Gastrocnemius medialis (tissue), 4 donors: ENCODE results near the gene USP5. TPM values are rescaled to one million over a fixed set of nuclear protein-coding genes. Genes with fewer than 3 reads are reported as not detected.
A peak's percentile ranks its signal among the peaks of the same experiment; 100 is the strongest.

ENCODE experiments used
- ATAC-seq, 2 donors: fragments of 150-250 bp; one replicate each; pipeline ENCODE4 v1.9.1; 2016
- DNase-seq, 2 donors: peaks; one replicate each; pipeline ENCODE4 v3.0.0-alpha.2; 2019
- H3K27ac ChIP-seq, 4 donors: fragments of 200-600 bp; sonication (generic); 1 replicate in 1 of 4; 2 replicates in 3 of 4; pipeline ENCODE4 v1.5.1; 2016 to 2018; ENCODE audit warnings: mild to moderate bottlenecking in 2 of 4, moderate library complexity in 1 of 4
- H3K27me3 ChIP-seq, 3 donors: fragments of 200-600 bp; sonication (generic) in 2 of 3; 1 replicate in 1 of 3; 2 replicates in 2 of 3; pipeline versions ENCODE4 v1.5.1 to v1.6.0; 2016 to 2019; ENCODE audit warnings: mild to moderate bottlenecking in 1 of 3, moderate library complexity in 1 of 3
- H3K36me3 ChIP-seq, 2 donors: fragments of 200-600 bp; sonication (generic) in 1 of 2; one replicate each; pipeline ENCODE4 v1.5.1; 2017 to 2018
- H3K4me1 ChIP-seq, 2 donors: fragments of 200-600 bp; sonication (generic) in 1 of 2; one replicate each; pipeline ENCODE4 v1.5.1; 2016 to 2017; ENCODE audit warnings: mild to moderate bottlenecking in 2 of 2
- H3K4me3 ChIP-seq, 4 donors: fragments of 200-600 bp; sonication (generic) in 3 of 4; 1 replicate in 1 of 4; 2 replicates in 3 of 4; pipeline ENCODE4 v1.5.1; 2016 to 2019; ENCODE audit warnings: mild to moderate bottlenecking in 2 of 4
- H3K9me3 ChIP-seq, 3 donors: fragments of 200-600 bp; sonication (generic) in 2 of 3; 1 replicate in 1 of 3; 2 replicates in 2 of 3; pipeline ENCODE4 v1.5.1; 2016 to 2019
- POLR2A ChIP-seq, 2 donors: fragments of 450-650 bp; IDR thresholded peaks; one replicate each; pipeline ENCODE4 v1.6.1; 2017; ENCODE audit warnings: antibody characterized with exemption in 2 of 2, mild to moderate bottlenecking in 2 of 2, moderate library complexity in 2 of 2
- in situ Hi-C, 4 donors: fragments of 200-750 bp; cut with MboI; loops; one replicate each; pipeline versions ENCODE4 v1.15.0 to v1.8.0; 2017; ENCODE audit warnings: low sequenced_read_pairs in 4 of 4
- intact Hi-C: fragments of 100-400 bp; cut with DNase I; formaldehyde crosslinking; loops from one replicate; pipeline ENCODE4 v1.15.1; 2023; ENCODE audit warnings: low total_unique reads
- total RNA-seq, 4 donors: library from RNA; depleted of rRNA; stranded (reverse); fragments of >200 nt; gene quantifications; one replicate each; pipeline versions ENCODE4 v1.1.0 to v1.2.3, GENCODE V29; 2016
- TF ChIP-seq, protein P1 (sequence below), 5 experiments: fragments of 450-650 bp in 3 of 5; fragments of 200-600 bp in 2 of 5; sonication (generic) in 2 of 5; IDR thresholded peaks in 4 of 5; conservative IDR thresholded peaks in 1 of 5; 1 replicate in 4 of 5; 2 replicates in 1 of 5; pipeline ENCODE4 v1.5.1; 2016 to 2019; ENCODE audit warnings: antibody characterized with exemption in 5 of 5, mild to moderate bottlenecking in 3 of 5, moderate library complexity in 3 of 5

Gene USP5
- total RNA-seq, 4 donors from 2014 or later, result 66.4 to 120 (median 74.1) TPM

DNA sequence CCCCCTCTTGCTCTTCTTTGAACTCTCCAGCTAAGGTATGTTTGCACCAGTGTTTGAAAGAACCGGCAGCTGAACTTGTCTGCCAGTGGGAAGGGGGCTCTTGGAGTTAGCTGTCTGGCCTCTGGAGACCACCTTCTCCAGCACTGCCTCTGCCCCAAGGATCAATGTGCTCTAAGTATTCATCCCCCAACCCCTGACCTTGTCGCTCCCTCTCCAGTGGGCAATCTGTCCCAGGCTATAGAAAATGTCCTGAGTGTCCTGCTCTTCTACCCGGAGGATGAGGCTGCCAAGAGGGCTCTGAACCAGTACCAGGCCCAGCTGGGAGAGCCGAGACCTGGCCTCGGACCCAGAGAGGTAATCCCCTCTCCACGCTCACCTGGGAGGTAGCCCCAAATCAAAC is 21.0 kb upstream of the USP5 start:
- H3K4me1 ChIP-seq, result peaks cover 3 to 11% of the 10 kb centered on the region in 2 donors
- in situ Hi-C loops, result no loop called here
- H3K27ac ChIP-seq, result no peak overlapping the region
- DNase-seq, result no peak
- no peaks in the 10 kb centered on the region for H3K9me3 ChIP-seq
- intact Hi-C loops, result no loop called here
- no peak overlapping the region for H3K4me3 ChIP-seq
- ATAC-seq, result no peak
- TF ChIP-seq, protein P1, sequence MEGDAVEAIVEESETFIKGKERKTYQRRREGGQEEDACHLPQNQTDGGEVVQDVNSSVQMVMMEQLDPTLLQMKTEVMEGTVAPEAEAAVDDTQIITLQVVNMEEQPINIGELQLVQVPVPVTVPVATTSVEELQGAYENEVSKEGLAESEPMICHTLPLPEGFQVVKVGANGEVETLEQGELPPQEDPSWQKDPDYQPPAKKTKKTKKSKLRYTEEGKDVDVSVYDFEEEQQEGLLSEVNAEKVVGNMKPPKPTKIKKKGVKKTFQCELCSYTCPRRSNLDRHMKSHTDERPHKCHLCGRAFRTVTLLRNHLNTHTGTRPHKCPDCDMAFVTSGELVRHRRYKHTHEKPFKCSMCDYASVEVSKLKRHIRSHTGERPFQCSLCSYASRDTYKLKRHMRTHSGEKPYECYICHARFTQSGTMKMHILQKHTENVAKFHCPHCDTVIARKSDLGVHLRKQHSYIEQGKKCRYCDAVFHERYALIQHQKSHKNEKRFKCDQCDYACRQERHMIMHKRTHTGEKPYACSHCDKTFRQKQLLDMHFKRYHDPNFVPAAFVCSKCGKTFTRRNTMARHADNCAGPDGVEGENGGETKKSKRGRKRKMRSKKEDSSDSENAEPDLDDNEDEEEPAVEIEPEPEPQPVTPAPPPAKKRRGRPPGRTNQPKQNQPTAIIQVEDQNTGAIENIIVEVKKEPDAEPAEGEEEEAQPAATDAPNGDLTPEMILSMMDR (IDR thresholded peaks at IDR 0.05 in 4 of 5, conservative IDR thresholded peaks at IDR 0.05 in 1 of 5), result no peak
- TF ChIP-seq POLR2A (IDR thresholded peaks at IDR 0.05), result no peak
- H3K27me3 ChIP-seq, result peaks cover 13 to 36% (median 24%) of the 10 kb centered on the region in 3 donors
- H3K36me3 ChIP-seq, result no peaks in the 10 kb centered on the region

DNA sequence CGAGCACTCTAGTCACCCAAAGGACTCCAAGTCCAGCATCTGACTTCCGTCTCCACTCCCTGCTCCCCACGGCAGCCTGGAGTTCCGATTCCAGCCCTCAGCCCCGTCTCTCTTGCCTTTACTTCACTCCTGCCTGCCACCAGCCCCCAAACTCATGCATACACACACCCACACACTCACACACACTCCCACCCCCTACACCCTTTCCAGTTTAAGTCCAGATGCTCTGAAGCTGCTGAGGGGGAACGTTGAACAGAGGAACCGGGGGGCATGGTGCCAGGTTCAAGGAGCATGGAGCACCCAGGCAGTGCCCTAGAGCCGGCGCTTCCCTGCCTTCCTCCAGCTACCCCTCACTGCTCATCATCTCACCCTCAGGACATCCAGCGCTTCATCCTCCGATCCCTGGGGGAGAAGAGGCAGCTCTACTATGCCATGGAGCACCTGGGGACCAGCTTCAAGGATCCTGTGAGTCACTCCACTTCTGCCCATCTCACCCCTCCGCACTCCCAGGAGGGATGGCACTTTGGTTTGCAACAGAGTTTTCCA is 20.4 kb upstream of the USP5 start:
- no peaks in the 10 kb centered on the region for H3K36me3 ChIP-seq
- H3K27ac ChIP-seq, result no peak overlapping the region
- TF ChIP-seq, protein P1 (IDR thresholded peaks at IDR 0.05 in 4 of 5, conservative IDR thresholded peaks at IDR 0.05 in 1 of 5), result no peak
- TF ChIP-seq POLR2A (IDR thresholded peaks at IDR 0.05), result no peak
- ATAC-seq (no peak), DNase-seq (no peak)
- intact Hi-C loops, result no loop called here
- no peak overlapping the region for H3K4me3 ChIP-seq
- no peaks in the 10 kb centered on the region for H3K9me3 ChIP-seq
- in situ Hi-C loops, result no loop called here
- peaks cover 3 to 11% of the 10 kb centered on the region in 2 donors for H3K4me1 ChIP-seq
- H3K27me3 ChIP-seq, result peaks cover 13 to 31% (median 20%) of the 10 kb centered on the region in 3 donors

DNA sequence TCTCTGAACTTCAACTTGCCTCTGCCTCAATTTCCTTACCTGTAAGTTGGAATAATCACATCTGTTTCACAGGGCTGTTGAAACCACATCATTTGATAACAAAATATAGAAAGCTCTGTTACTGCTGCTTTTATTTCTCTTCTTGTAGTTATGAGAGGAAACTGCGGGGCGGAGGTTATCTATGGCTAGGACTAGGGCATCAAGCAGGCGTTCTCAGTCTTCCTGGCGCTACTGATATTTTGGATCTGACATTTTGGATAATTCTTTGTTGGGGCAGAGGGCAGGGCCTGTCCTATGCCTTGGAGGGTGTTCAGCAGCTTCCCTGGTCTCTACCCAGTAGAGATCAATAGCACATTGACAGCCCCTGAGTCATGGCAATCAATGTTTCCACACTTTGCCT is 19.8 kb upstream of the USP5 start:
- no peaks in the 10 kb centered on the region for H3K36me3 ChIP-seq

DNA sequence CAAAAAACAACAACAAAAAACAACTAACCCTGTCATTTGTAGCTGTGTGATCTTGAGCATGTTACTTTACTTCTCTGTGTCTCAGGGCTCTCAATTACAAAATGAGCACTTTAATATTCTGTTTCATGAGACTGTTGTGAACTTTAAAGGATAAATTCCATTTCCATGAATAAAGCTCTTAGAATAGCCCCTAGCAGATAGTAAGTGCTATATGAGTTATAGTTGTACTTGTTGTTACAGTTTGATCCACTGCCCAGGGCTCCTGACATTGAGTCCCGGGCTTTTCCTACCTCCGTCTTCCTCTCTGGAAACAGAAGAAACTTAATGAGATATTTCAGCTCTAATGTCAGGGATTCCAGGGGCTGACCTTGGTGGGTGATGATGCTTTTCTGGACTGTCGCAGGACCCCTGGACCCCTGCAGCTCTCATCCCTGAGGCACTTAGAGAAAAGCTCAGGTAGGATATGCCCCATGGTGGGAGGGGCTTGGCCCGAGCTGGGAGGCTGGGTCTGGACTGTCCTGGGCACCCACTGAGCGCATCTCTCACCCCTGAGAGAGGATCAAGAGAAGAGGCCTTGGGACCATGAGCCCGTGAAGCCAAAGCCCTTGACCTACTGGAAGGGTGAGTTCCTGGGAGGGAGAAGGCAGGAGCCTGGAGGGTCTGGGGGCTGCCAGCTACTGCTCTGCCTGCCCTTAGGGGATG is 18.6 kb upstream of the USP5 start:
- Histone ChIP-seq H3K36me3 (no peaks in the 10 kb centered on the region), H3K4me3 (no peak overlapping the region), H3K27ac (no peak overlapping the region), H3K9me3 (no peaks in the 10 kb centered on the region), H3K27me3 (peaks cover 6 to 14% (median 11%) of the 10 kb centered on the region in 3 donors), H3K4me1 (peaks cover 0 to 5% of the 10 kb centered on the region in 2 donors)
- intact Hi-C loops, result no loop called here
- DNase-seq (no peak), ATAC-seq (peak; percentile 15 to 39)
- TF ChIP-seq, protein P1 (IDR thresholded peaks at IDR 0.05 in 4 of 5, conservative IDR thresholded peaks at IDR 0.05 in 1 of 5), result no peak
- no peak for TF ChIP-seq POLR2A (IDR thresholded peaks at IDR 0.05)
- in situ Hi-C loops, result no loop called here

More for the DNA sequence above, 19.8 kb upstream of the USP5 start:
- no peak overlapping the region for H3K4me3 ChIP-seq
- no peaks in the 10 kb centered on the region for H3K9me3 ChIP-seq
- no peak overlapping the region for H3K27ac ChIP-seq
- intact Hi-C loops (no loop called here), in situ Hi-C loops (no loop called here)
- DNase-seq (no peak), ATAC-seq (no peak)
- TF ChIP-seq POLR2A (IDR thresholded peaks at IDR 0.05), result no peak
- TF ChIP-seq, protein P1 (IDR thresholded peaks at IDR 0.05 in 4 of 5, conservative IDR thresholded peaks at IDR 0.05 in 1 of 5), result no peak
- H3K4me1 ChIP-seq, result peaks cover 2 to 10% of the 10 kb centered on the region in 2 donors
- H3K27me3 ChIP-seq, result peaks cover 11 to 25% (median 15%) of the 10 kb centered on the region in 3 donors
